HG02610 (cell line): ENCODE results near the gene ARMC5.

ENCODE experiments used
- ATAC-seq: cut with Tn5 transposase; IDR thresholded peaks from one replicate; pipeline ENCODE4 v1.9.1; 2021; ENCODE audit warnings: mild to moderate bottlenecking, moderate library complexity; ENCODE audit not compliant: unreplicated experiment

The ARMC5 gene

GRCh38 chr16:31461201-31461920, 2.1 kb downstream of the ARMC5 start:
- no peak for ATAC-seq

GRCh38 chr16:31461921-31462804, 2.9 kb downstream of the ARMC5 start:
- no peak for ATAC-seq

GRCh38 chr16:31464348-31464769, 5.1 kb downstream of the ARMC5 start:
- no peak for ATAC-seq

GRCh38 chr16:31464781-31465260, 5.5 kb downstream of the ARMC5 start:
- ATAC-seq: no peak

- no peak for ATAC-seq
Observed at GRCh38 chr16:31465788-31466370, 6.6 kb downstream of the ARMC5 start.

- ATAC-seq: no peak
Observed at GRCh38 chr16:31466381-31466841, 7.1 kb downstream of the ARMC5 start.

GRCh38 chr16:31467151-31467773, 8.0 kb downstream of the ARMC5 start:
- peak; percentile 49 for ATAC-seq

GRCh38 chr16:31467858-31468257, 8.6 kb downstream of the ARMC5 start:
- ATAC-seq: no peak

- ATAC-seq: no peak
Observed at GRCh38 chr16:31470615-31471014, 11.3 kb downstream of the ARMC5 start.

GRCh38 chr16:31471241-31471874, 12.1 kb downstream of the ARMC5 start:
- ATAC-seq: no peak

- ATAC-seq: no peak
Observed at GRCh38 chr16:31471875-31472708, 12.8 kb downstream of the ARMC5 start, which contains the start of gene TGFB1I1. Gene TGFB1I1, plus strand, starts transcription at chr16:31472152. Its CDS starts 37 bp downstream, at chr16:31472189.

- no peak for ATAC-seq
Observed at GRCh38 chr16:31472709-31473203, 13.5 kb downstream of the ARMC5 start.

GRCh38 chr16:31473264-31473984, 14.1 kb downstream of the ARMC5 start:
- ATAC-seq: no peak

- no peak for ATAC-seq
Observed at GRCh38 chr16:31474173-31474714, 14.9 kb downstream of the ARMC5 start.

- ATAC-seq: no peak
Observed at GRCh38 chr16:31474773-31475738, 15.8 kb downstream of the ARMC5 start.

GRCh38 chr16:31475946-31476302, 16.6 kb downstream of the ARMC5 start:
- ATAC-seq: no peak
